AG20443 (cell line): ENCODE measurements around the gene FCMR.

Experiments
- DNase-seq: peaks from one replicate; pipeline ENCODE4 v3.0.0; 2012; ENCODE audit warnings: low spot score, mixed read lengths

FCMR gene

GRCh38 chr1:206899717-206900116, 22.0 kb downstream of the FCMR start:
- no peak for DNase-seq

GRCh38 chr1:206898915-206899431, 22.8 kb downstream of the FCMR start:
- no peak for DNase-seq

- DNase-seq = peak; percentile 58
Observed at GRCh38 chr1:206898089-206898914, 23.4 kb downstream of the FCMR start.

GRCh38 chr1:206897175-206897574, 24.6 kb downstream of the FCMR start, which contains the start of gene IL24:
IL24 (plus strand) TSS chr1:206897443; CDS start chr1:206897833, 390 bp downstream.
- DNase-seq = no peak

GRCh38 chr1:206896261-206896660, 25.5 kb downstream of the FCMR start:
- DNase-seq = no peak

- DNase-seq = peak; percentile 60
Observed at GRCh38 chr1:206895837-206896242, 25.9 kb downstream of the FCMR start.

- no peak for DNase-seq
Observed at GRCh38 chr1:206895325-206895724, 26.4 kb downstream of the FCMR start.

GRCh38 chr1:206893380-206893779, 28.4 kb downstream of the FCMR start:
- no peak for DNase-seq

GRCh38 chr1:206892351-206892984, 29.3 kb downstream of the FCMR start:
- DNase-seq = no peak

GRCh38 chr1:206891412-206891811, 30.3 kb downstream of the FCMR start:
- no peak for DNase-seq

- peak; percentile 34 for DNase-seq
Observed at GRCh38 chr1:206890125-206891060, 31.3 kb downstream of the FCMR start.

GRCh38 chr1:206887701-206888100, 34.0 kb downstream of the FCMR start:
- DNase-seq = no peak

- DNase-seq = no peak
Observed at GRCh38 chr1:206886831-206887230, 34.9 kb downstream of the FCMR start.

- no peak for DNase-seq
Observed at GRCh38 chr1:206885341-206886060, 36.2 kb downstream of the FCMR start.

GRCh38 chr1:206883876-206884275, 37.9 kb downstream of the FCMR start:
- DNase-seq = no peak

GRCh38 chr1:206883160-206883559, 38.6 kb downstream of the FCMR start:
- DNase-seq = no peak

- no peak for DNase-seq
Observed at GRCh38 chr1:206882555-206882954, 39.2 kb downstream of the FCMR start.

- no peak for DNase-seq
Observed at GRCh38 chr1:206880314-206880713, 41.4 kb downstream of the FCMR start.

GRCh38 chr1:206878456-206878855, 43.3 kb downstream of the FCMR start:
- DNase-seq = no peak

GRCh38 chr1:206875752-206876377, 45.9 kb downstream of the FCMR start:
- DNase-seq = no peak

GRCh38 chr1:206873603-206874188, 48.0 kb downstream of the FCMR start:
- DNase-seq = no peak
